Skin of body (tissue), 2 donors: Measurements from ENCODE around the gene KCNIP1. TPM values are rescaled to one million over a fixed set of nuclear protein-coding genes. Genes with fewer than 3 reads are reported as not detected.
"Not testable (repeated sequence)": the region's sequence is repeated elsewhere in the genome, so short reads cannot be mapped to it uniquely, and the experiment has no call there.

ENCODE experiments used
- DNase-seq: peaks from one replicate; lab custom pipeline; 2025; lab: John Stamatoyannopoulos, UW
- total RNA-seq: library from RNA; depleted of rRNA; stranded (reverse); fragments of >200 nt; gene quantifications from one replicate; pipeline ENCODE4 v1.2.3, GENCODE V29; 2014

Gene KCNIP1
- total RNA-seq, 1 donor from 2014 or later: 2.5 TPM

GRCh38 chr5:170536525-170536924 lies 32.7 kb downstream of the KCNIP1 start:
- DNase-seq: no peak

DNA sequence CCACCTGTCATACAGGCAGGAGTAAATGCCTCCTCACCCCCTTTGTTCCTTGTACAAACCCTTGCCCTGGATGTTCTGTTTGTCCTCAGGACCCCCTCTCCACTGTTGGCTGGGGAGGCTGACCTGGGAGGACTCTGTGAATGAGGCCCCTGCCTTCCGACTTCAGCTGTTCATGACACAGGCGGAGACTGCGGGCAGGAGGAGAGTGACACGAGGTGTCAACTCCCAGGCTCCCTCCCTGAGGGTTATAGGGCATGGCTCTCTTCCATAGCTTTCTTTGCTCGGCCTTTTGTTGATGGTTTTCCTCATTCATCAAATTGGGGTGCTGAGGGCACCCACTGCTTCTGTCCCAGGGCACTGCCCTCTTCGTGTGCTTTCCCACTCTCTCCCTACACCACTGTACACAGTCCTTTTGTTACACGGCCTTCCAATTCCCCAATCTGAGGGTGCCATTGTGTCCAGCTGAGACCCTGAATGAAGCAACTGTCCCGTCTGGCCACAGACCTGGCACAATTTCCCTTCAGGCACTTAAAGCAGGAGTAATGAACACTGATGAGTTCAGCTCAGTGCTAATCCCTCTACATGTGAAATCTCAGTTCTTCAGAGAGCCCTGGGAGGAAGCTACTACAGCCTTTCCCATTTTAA lies 33.8 kb downstream of the KCNIP1 start:
- DNase-seq: no peak

- no peak for DNase-seq
These were observed 34.3 kb downstream of the KCNIP1 start for GRCh38 chr5:170538096-170538465.

DNA sequence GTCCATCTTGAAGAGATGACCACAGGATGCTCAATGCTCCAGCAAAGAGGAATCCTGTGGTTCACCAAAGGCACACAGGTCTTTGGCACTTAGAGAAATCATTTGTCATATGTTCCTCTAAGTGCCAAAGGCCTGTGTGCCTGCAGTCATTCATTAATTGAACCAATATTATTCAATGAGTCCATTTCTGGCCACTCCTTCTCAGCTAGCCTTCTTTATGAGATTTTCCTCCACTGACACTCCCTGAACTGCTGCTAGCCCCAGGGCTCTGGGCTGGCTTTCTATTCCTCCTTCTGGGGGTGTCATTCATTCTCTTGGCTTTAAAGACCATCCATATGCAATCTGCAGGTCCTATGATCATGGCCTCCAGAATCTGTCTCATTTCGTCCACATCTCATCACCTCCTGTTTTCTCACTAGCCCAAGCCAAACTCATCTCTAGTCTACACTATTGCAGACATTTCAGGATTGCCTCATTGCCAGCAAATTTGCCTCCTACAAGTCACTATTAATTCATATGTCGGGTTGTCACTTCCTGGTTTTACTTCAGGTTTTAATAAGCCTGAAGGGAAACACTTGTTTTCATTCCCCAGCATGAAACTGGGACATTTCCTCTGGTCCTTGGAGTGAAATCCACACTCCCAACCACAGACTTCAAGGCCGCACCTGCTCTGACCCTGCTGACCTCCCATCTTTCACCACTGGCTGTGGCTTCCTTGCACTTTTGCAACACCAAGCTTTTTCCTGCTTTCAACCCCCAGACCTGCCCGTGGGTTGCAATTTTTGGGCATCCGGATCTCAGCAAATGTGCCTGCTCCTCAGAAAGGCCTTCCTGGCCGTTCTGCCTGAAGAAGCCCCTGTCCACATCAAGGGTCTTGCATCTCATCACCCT lies 35.1 kb downstream of the KCNIP1 start:
- no peak for DNase-seq

DNA sequence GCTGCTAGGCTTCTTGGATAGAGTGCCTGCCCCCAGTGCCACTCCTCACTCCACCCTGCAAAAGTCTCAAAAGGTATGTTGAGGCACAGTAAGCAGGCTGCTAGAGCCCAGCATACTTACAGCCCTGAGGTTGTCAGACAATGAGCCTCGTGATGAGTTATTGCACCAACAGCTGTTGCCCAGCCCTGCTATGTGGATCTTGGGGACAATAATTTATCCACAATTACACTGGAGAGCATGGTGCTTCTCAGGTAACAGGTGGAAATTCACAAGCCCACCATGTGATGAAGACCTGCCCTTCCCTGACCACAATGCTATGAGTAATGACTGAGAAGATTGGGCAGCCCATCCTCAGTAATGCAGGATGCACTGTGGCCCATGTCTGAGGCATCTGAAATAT lies 36.5 kb downstream of the KCNIP1 start:
- DNase-seq: no peak

DNA sequence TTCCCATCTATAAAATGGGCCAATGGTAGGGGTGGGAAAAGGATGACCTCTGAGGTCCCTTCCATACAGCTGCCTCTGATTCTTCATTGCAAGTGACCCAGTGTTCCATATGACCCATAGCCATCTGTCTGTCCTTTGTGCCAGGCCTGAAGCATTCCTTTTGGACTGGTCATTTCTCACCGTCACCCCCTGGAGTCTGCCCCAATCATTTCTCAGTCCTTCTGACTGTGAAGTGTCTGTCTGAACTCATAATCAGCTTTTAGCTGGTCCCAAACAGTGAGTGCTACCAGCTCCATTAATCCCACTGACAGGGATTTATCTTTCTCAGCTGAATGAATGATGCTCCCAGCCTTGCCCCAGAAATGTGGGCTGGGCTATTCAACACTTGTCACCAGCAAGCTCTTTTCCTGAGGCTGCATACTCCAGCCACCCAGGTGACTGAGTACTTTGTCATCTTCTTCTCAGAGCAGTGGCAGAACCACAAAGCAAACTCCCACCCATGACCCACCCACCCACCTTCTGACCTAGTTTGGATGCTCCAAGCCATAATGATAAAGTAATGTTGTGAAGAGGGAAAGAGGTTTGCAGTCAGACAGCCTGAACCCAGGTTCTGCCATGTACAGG lies 37.4 kb downstream of the KCNIP1 start:
- DNase-seq: no peak

DNA sequence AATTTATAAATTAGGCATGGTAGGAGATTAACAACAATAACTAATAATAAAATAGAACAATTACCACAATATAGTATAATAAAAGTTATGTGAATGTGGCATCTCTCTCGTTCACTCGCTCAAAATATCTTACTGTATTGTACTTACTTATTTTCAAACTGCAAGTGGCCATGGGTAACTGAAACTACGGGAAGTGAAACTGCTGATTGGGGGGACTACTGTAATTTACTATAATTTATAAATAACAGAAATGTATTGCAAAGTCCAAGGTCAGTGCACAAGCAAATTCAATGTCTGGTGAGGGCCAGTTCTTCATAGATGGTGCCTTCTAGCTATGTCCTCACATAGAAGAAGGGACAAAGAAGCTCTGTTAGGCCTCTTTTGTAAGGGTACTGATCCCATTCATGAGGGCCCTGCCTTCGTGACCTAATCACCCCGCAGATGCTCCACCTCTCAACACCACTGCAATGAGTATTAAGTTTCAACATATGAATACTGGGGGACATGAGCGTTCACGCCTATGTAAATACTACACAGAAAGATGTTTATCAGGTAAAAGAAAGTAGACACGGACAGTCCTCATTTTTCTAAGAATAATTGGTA lies 39.0 kb downstream of the KCNIP1 start:
- peak; percentile 37 for DNase-seq

DNA sequence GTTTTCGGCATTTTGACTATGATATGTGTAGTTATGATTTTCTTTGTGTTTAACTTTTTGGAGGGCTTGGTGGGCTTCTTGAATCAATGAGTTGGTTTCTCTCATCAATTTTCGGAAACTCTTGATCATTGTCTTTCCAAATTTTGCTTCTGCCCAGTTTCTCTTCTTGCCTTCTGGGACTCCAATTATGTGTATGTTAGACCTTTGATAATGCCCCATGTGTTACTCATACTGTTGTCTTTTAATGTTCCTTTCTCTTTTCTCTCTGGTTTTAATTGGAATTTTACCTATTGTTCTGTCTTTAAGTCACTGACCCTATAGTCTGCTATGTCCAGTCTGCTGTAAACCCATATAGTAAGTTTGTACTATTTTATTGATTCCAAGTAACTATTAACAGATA lies 41.5 kb downstream of the KCNIP1 start:
- DNase-seq: no peak

GRCh38 chr5:170545811-170546210 lies 42.0 kb downstream of the KCNIP1 start:
- DNase-seq: no peak

GRCh38 chr5:170546282-170546681 lies 42.5 kb downstream of the KCNIP1 start:
- DNase-seq: no peak

DNA sequence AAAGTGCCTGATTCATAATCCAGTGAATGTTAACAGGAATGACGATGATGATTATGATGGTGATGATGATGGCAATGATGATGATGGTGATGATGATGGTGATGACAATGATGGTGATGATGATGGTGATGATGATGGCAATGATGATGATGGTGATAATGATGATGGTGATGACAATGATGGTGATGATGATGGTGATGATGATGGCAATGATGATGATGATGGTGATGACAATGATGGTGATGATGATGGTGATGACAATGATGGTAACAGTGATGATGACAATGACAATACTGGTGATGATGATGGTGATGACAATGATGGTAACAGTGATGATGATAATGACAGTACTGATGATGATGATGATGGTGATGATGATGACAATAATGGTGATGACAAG lies 46.6 kb downstream of the KCNIP1 start:
- not testable (repeated sequence) for DNase-seq

DNA sequence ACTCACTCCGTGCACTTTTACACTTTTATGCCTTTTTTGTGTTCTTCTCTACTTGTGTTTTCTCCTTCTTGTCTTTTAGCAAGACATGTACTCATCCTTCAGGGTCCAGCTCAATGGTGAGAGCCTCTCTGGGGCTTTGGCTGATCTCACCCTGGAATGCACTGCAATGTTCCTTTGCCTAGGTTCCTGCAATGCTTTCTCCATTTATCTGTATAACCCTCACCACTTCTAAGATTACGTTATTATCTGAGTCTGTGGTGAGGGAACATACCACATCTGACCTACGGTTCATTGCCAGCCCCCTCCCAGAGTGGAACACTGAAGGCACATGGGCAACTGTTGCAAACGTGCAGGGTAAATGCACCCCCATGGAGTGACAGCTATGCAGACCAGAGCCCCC lies 47.3 kb downstream of the KCNIP1 start:
- no peak for DNase-seq

GRCh38 chr5:170551622-170552021 lies 47.8 kb downstream of the KCNIP1 start:
- no peak for DNase-seq

DNA sequence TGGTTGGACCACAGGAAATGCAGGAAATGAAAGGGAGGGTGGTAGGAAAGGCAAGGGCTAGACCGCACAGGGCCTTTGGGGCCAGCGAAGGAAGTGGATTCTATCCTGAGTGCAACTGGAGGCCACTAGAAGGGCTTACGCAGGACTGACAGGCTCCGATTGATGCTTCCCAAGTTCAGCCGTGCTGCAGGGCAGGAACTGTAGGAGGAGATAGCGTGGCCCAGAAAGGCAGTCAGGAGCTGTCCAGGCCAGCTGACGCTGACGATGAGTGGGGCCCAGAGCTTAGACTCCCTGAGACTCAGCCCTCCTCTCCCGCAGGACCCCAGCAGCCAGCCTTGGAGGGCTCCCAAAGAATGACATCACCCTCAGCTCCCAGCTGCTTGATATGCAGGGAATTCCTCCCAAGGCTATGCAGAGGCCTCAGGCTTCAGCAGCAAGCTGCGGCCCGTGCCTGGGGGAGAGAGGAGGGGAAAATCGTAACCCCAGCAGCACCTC lies 48.8 kb downstream of the KCNIP1 start:
- peak; percentile 94 for DNase-seq

DNA sequence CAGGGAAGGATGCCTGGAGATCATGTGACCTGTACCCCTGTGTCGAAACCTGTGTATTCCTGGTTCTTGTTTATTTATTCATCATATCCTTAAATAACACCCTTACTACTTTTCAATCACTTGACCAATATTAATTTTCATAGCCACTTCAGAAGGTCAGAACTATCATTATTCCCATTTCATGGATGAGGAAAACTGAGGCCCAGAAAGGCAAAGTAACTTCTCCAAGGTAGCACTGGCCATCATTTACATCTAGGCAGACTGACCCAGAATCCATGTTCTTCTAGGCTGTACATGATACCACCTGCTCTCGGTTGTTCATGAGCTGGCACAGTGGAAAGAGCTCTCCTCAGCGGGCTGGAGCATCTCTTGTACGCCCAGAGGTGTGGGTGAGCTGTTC lies 49.4 kb downstream of the KCNIP1 start:
- no peak for DNase-seq

DNA sequence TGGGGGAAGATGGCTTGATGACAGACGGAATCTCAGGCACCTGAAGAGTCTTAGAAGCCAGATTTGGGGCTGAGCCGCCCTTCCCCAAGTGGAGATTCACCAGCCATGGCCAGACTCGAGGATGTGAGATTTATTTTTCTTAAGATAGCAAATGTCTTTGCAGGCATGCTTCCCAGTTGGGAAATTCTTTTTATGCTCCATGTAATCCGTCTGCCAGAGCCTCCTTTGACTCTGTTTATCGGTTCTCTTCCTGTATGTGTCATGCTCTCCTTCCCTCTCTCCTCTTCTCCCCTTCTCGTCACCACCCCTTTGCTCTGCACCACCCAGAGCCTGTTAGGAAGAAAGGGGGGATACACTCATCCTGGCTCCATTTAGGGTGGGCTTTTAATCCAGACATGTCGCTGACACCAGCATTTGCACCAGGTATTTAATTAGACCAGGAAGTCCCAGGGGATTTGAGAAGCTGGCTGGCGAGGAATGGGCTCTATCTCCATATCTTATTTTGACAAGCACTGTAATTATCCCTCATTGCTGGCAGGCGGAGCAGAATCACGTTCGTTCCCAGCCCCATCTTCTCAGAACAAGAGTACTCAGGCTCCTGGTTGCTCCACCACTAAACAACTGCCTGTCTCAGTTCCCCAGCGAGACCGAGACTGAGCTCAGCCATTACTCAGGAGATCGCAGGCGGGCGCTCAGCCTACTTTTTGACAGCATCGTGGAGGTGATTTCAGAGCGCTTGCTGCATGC lies 50.9 kb downstream of the KCNIP1 start:
- DNase-seq: no peak

DNA sequence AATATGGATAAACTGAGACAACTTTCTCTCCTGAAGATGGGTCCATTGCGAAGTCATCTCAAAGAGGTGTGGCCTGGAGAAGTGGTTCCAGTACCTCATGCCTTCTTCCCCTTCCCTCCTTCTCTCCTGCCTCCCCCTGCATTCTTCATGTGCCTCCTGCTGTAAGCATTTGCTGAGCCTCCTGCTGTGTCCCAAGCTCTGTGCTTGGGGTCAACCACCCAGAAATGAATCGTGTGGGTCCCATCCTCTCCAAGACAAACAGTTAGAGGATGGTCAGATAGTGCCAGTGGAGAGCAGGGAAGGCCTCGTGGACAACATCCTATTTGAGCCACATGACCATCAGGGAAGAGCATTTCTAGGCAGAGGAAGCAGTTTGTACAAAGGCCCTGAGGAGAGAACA lies 53.5 kb downstream of the KCNIP1 start:
- no peak for DNase-seq

DNA sequence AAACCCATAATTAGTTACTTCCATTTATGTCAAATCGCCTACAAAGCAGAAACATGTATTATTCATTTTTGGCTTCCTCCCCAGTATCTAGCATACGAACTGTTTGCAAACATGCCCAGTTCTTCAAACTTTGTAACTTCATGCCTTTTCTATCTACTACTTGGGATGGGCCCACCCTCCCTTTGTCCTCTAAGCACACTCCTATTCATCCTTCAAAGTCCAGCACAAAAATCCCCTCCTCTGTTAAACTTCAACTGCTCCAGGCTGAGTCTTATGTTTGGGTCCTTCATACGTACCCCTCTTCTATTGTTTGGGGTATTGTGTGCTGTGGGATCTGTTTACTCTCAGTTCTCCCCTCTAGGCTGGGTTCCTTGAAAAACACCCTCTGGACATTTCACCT lies 55.5 kb downstream of the KCNIP1 start:
- no peak for DNase-seq

DNA sequence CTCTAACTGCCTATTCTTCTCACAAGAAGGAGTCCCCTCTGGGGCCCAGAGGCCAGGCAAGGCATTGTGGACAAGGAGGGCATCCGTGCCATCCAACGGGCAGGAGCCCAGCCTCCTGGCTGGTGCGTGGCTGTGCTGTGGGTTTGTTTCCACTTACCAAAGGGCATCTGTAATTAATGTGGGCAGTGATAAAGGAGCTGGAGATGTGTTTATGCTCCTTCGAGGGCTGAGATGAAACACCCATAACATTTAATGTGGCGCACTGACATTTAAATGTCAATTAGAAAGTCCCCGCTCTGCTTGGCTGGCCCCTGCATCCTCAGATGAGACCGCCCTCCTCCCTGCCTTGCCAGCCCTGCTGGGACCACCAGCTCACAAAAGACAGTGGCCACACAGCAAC lies 57.1 kb downstream of the KCNIP1 start:
- DNase-seq: no peak

- DNase-seq: no peak
These were observed 58.5 kb downstream of the KCNIP1 start for GRCh38 chr5:170562166-170562874.

DNA sequence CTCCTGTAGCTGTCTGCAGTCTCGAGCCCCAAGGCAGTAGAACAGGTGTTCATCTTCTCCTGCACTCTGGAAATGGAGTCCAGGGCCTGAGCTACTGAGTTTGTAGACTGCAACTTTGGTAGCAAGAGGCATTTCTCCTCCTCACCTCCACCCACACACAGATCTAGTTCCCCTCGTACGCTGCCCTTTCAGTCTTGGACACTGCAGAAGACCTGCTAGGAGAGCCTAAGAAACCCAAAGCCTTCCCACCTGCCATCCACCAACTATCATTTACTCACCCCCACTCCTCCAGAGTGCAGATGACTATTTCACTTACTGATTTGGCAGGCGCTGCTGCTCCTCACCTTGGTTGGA lies 59.0 kb downstream of the KCNIP1 start:
- no peak for DNase-seq
